BJ (cell line): Measurements from ENCODE around the gene SNX12. TPM values are rescaled to one million over a fixed set of nuclear protein-coding genes. Genes with fewer than 3 reads are reported as not detected.

ENCODE experiments used
- CTCF ChIA-PET: fragments of 350-600 bp; formaldehyde crosslinking; extraction: SDS; loops from one replicate; lab custom pipeline; 2021; ENCODE audit warnings: antibody characterized with exemption, inconsistent platforms; lab: Yijun Ruan, JAX
- POLR2A ChIA-PET: fragments of 300-600 bp; sonication (Branson Sonifier 250); formaldehyde crosslinking; extraction: SDS; loops from one replicate; lab custom pipeline; 2021; ENCODE audit warnings: antibody characterized with exemption; lab: Charles Lee
- DNase-seq: peaks from one replicate; pipeline ENCODE4 v3.0.0-alpha.2; 2011; ENCODE audit warnings: low read depth
- H3K27me3 ChIP-seq: 2 replicates; pipeline ENCODE4 v1.6.0; 2011; ENCODE audit warnings: low read length; ENCODE audit not compliant: control insufficient read depth, insufficient read depth
- H3K36me3 ChIP-seq: 2 replicates; pipeline ENCODE4 v1.5.1; 2011; ENCODE audit warnings: low read length; ENCODE audit not compliant: control insufficient read depth, insufficient read depth
- H3K4me3 ChIP-seq: 2 replicates; pipeline ENCODE4 v1.5.1; 2011; ENCODE audit warnings: low read depth, mild to moderate bottlenecking, control low read depth, low read length
- CTCF ChIP-seq: IDR thresholded peaks from 2 replicates; pipeline ENCODE4 v1.5.1; 2011; ENCODE audit warnings: low read depth, mild to moderate bottlenecking, control low read depth, inconsistent platforms, low read length, moderate library complexity; ENCODE audit not compliant: insufficient read depth
- polyA plus RNA-seq: library from polyadenylated mRNA; depleted of rRNA; stranded (reverse); fragments of >200 nt; gene quantifications from 2 replicates; pipeline ENCODE4 v1.2.3, GENCODE V29; 2011

Gene SNX12
- polyA plus RNA-seq, 1 experiment: 82.5 TPM

- CTCF ChIA-PET: no interaction called here
- no peak for DNase-seq
Observed at GRCh38 chrX:71085900-71086299, 17.8 kb upstream of the SNX12 start.

GRCh38 chrX:71082822-71083221, 14.7 kb upstream of the SNX12 start:
- no peak for TF ChIP-seq CTCF
- H3K4me3 ChIP-seq: no peak overlapping the region
- no peaks in the 10 kb centered on the region for H3K27me3 ChIP-seq
- POLR2A ChIA-PET: no interaction called here
- CTCF ChIA-PET: no interaction called here
- DNase-seq: no peak
- no peaks in the 10 kb centered on the region for H3K36me3 ChIP-seq

More at GRCh38 chrX:71085900-71086299, 17.8 kb upstream of the SNX12 start:
- H3K36me3 ChIP-seq: no peaks in the 10 kb centered on the region
- no peaks in the 10 kb centered on the region for H3K27me3 ChIP-seq
- POLR2A ChIA-PET: no interaction called here
- no peak overlapping the region for H3K4me3 ChIP-seq
- no peak for TF ChIP-seq CTCF

- no peaks in the 10 kb centered on the region for H3K36me3 ChIP-seq
- CTCF ChIA-PET: no interaction called here
- DNase-seq: no peak
- H3K4me3 ChIP-seq: no peak overlapping the region
- no peak for TF ChIP-seq CTCF
- POLR2A ChIA-PET: no interaction called here
- no peaks in the 10 kb centered on the region for H3K27me3 ChIP-seq
Observed at GRCh38 chrX:71082124-71082647, 14.1 kb upstream of the SNX12 start.

- H3K36me3 ChIP-seq: no peaks in the 10 kb centered on the region
- TF ChIP-seq CTCF: no peak
- H3K27me3 ChIP-seq: no peaks in the 10 kb centered on the region
- ChIA-PET CTCF (no interaction called here), POLR2A (no interaction called here)
- H3K4me3 ChIP-seq: no peak overlapping the region
- DNase-seq: no peak
Observed at GRCh38 chrX:71081330-71082123, 13.4 kb upstream of the SNX12 start.

GRCh38 chrX:71070531-71070930, 2.4 kb upstream of the SNX12 start:
- Histone ChIP-seq H3K4me3 (no peak overlapping the region), H3K27me3 (no peaks in the 10 kb centered on the region), H3K36me3 (no peaks in the 10 kb centered on the region)
- DNase-seq: no peak
- no peak for TF ChIP-seq CTCF
- ChIA-PET POLR2A (no interaction called here), CTCF (interaction anchor here (0.5 kb wide), 1 partner anchor 145 kb away, joined by 3 read pairs; no protein-coding TSS in a partner anchor)
